Neural cell (in vitro differentiated cells): ENCODE results near the gene NFYC. TPM values are rescaled to one million over a fixed set of nuclear protein-coding genes. Genes with fewer than 3 reads are reported as not detected.

ENCODE experiments used
- H2AFZ ChIP-seq: fragments of 200-600, 300-800 bp; sonication (generic), shearing (Covaris generic); 2 replicates; pipeline ENCODE4 v1.6.0; 2014; ENCODE audit warnings: low read depth, mild to moderate bottlenecking, antibody characterized with exemption, low read length, moderate library complexity
- H3F3A ChIP-seq: fragments of 200-600 bp; shearing (Covaris generic); 2 replicates; pipeline ENCODE4 v1.6.1; 2016; ENCODE audit warnings: mild to moderate bottlenecking, moderate library complexity, mixed read lengths, antibody characterized with exemption, low read length; ENCODE audit not compliant: insufficient read depth, poor library complexity, severe bottlenecking
- H3K27ac ChIP-seq: fragments of 200-600, 300-800 bp; sonication (generic), shearing (Covaris generic); 2 replicates; pipeline ENCODE4 v1.5.1; 2014; ENCODE audit warnings: mild to moderate bottlenecking, low read length, moderate library complexity
- H3K27me3 ChIP-seq: fragments of 300-800, 200-600 bp; sonication (generic), shearing (Covaris generic); 2 replicates; pipeline ENCODE4 v1.6.0; 2014; ENCODE audit warnings: mild to moderate bottlenecking, low read depth, low read length, moderate library complexity; ENCODE audit not compliant: insufficient read depth
- H3K36me3 ChIP-seq: fragments of 300-800, 200-600 bp; sonication (generic), shearing (Covaris generic); 2 replicates; pipeline ENCODE4 v1.5.1; 2014; ENCODE audit warnings: mild to moderate bottlenecking, antibody characterized with exemption, low read length, moderate library complexity; ENCODE audit not compliant: insufficient read depth
- H3K4me2 ChIP-seq: fragments of 300-800, 200-600 bp; sonication (generic), shearing (Covaris generic); 2 replicates; pipeline ENCODE4 v1.6.0; 2014; ENCODE audit warnings: mild to moderate bottlenecking, low read length
- H3K4me3 ChIP-seq: fragments of 300-800, 200-600 bp; sonication (generic), shearing (Covaris generic); 2 replicates; pipeline ENCODE4 v1.5.1; 2014; ENCODE audit warnings: mild to moderate bottlenecking, low read length, moderate library complexity
- H3K79me2 ChIP-seq: fragments of 200-600 bp; shearing (Covaris generic); replicated peaks from 2 replicates; pipeline ENCODE4 v1.6.0; 2014; ENCODE audit warnings: mild to moderate bottlenecking, low read length, moderate library complexity; ENCODE audit not compliant: insufficient read depth
- H3K9ac ChIP-seq: fragments of 300-800, 200-600 bp; sonication (generic), shearing (Covaris generic); 2 replicates; pipeline ENCODE4 v1.6.1; 2016; ENCODE audit warnings: mild to moderate bottlenecking, low read length, mixed read lengths
- H3K9me2 ChIP-seq: fragments of 200-600 bp; shearing (Covaris generic); 2 replicates; pipeline ENCODE4 v1.6.1; 2016; ENCODE audit warnings: mild to moderate bottlenecking, low read length, mixed read lengths; ENCODE audit not compliant: insufficient read depth
- H3K9me3 ChIP-seq: fragments of 200-600, 300-800 bp; sonication (generic), shearing (Covaris generic); 2 replicates; pipeline ENCODE4 v1.6.1; 2016; ENCODE audit warnings: mild to moderate bottlenecking, mixed run types, low read length, moderate library complexity, mixed read lengths
- H4K20me1 ChIP-seq: fragments of 200-600 bp; shearing (Covaris generic); 2 replicates; pipeline ENCODE4 v1.6.1; 2016; ENCODE audit warnings: mild to moderate bottlenecking, mixed run types; ENCODE audit not compliant: insufficient read depth
- CTCF ChIP-seq: fragments of 450-650 bp; IDR thresholded peaks from 2 replicates; pipeline ENCODE4 v1.5.1; 2014; ENCODE audit warnings: antibody characterized with exemption, mild to moderate bottlenecking, moderate library complexity; ENCODE audit not compliant: poor library complexity, severe bottlenecking
- EP300 ChIP-seq: fragments of 450-650 bp; conservative IDR thresholded peaks from 2 replicates; pipeline ENCODE4 v1.6.1; 2014; ENCODE audit warnings: antibody characterized with exemption, mild to moderate bottlenecking, moderate library complexity; ENCODE audit not compliant: poor library complexity, severe bottlenecking
- EZH2 ChIP-seq: fragments of 200-600, 300-800 bp; shearing (Covaris generic), sonication (generic); IDR thresholded peaks from 2 replicates; pipeline ENCODE4 v1.6.1; 2014; ENCODE audit warnings: antibody characterized with exemption, low read length, borderline replicate concordance, mild to moderate bottlenecking; ENCODE audit not compliant: insufficient read depth, poor library complexity, severe bottlenecking
- MXI1 ChIP-seq: fragments of 450-650 bp; conservative IDR thresholded peaks from 2 replicates; pipeline ENCODE4 v1.6.1; 2014; ENCODE audit warnings: antibody characterized with exemption, mild to moderate bottlenecking; ENCODE audit not compliant: poor library complexity, severe bottlenecking
- POLR2AphosphoS5 ChIP-seq: IDR thresholded peaks from 2 replicates; pipeline ENCODE4 v1.6.1; 2012
- RAD21 ChIP-seq: fragments of 450-650 bp; conservative IDR thresholded peaks from 2 replicates; pipeline ENCODE4 v1.6.1; 2014; ENCODE audit warnings: antibody characterized with exemption, mild to moderate bottlenecking, moderate library complexity
- REST ChIP-seq: IDR thresholded peaks from 2 replicates; pipeline ENCODE4 v1.6.1; 2012; ENCODE audit warnings: borderline replicate concordance
- SMC3 ChIP-seq: fragments of 450-650 bp; conservative IDR thresholded peaks from 2 replicates; pipeline ENCODE4 v1.6.1; 2014; ENCODE audit warnings: antibody characterized with exemption, mild to moderate bottlenecking, moderate library complexity; ENCODE audit not compliant: poor library complexity
- TAF1 ChIP-seq: IDR thresholded peaks from 2 replicates; pipeline ENCODE4 v1.6.1; 2012; ENCODE audit warnings: low read depth
- polyA plus RNA-seq: library from polyadenylated mRNA; depleted of rRNA; stranded (reverse); fragments of >200 nt; gene quantifications from 2 replicates; pipeline ENCODE4 v1.2.3, GENCODE V29; 2014

The NFYC gene
- polyA plus RNA-seq, 1 donor from 2014 or later, result 66.0 TPM

GRCh38 chr1:40662864-40663263 is 28.6 kb upstream of the NFYC start:
- no peaks in the 10 kb centered on the region for H3K9me3 ChIP-seq
- no peak overlapping the region for H3K4me3 ChIP-seq
- TF ChIP-seq EZH2 (no peak), TAF1 (no peak), SMC3 (no peak), RAD21 (no peak), CTCF (no peak), MXI1 (no peak), EP300 (no peak), REST (no peak), POLR2AphosphoS5 (no peak)
- no peak overlapping the region for H2AFZ ChIP-seq
- H3K9ac ChIP-seq, result no peak overlapping the region
- no peak overlapping the region for H3K4me2 ChIP-seq
- no peaks in the 10 kb centered on the region for H3F3A ChIP-seq
- H3K9me2 ChIP-seq, result no peaks in the 10 kb centered on the region
- H4K20me1 ChIP-seq, result no peaks in the 10 kb centered on the region
- H3K27ac ChIP-seq, result no peak overlapping the region
- no peaks in the 10 kb centered on the region for H3K79me2 ChIP-seq
- H3K36me3 ChIP-seq, result no peaks in the 10 kb centered on the region
- no peaks in the 10 kb centered on the region for H3K27me3 ChIP-seq

- H3K9me3 ChIP-seq, result no peaks in the 10 kb centered on the region
- TF ChIP-seq EZH2, result no peak
- TF ChIP-seq EP300, result no peak
- no peak for TF ChIP-seq CTCF
- no peak for TF ChIP-seq TAF1
- TF ChIP-seq SMC3, result no peak
- TF ChIP-seq RAD21, result no peak
- TF ChIP-seq POLR2AphosphoS5, result no peak
- no peak for TF ChIP-seq MXI1
- no peak for TF ChIP-seq REST
- H3K9me2 ChIP-seq, result no peaks in the 10 kb centered on the region
- H3F3A ChIP-seq, result no peaks in the 10 kb centered on the region
- no peaks in the 10 kb centered on the region for H4K20me1 ChIP-seq
- no peak overlapping the region for H3K9ac ChIP-seq
- H2AFZ ChIP-seq, result no peak overlapping the region
- H3K4me3 ChIP-seq, result no peak overlapping the region
- H3K27ac ChIP-seq, result no peak overlapping the region
- no peaks in the 10 kb centered on the region for H3K36me3 ChIP-seq
- H3K79me2 ChIP-seq, result no peaks in the 10 kb centered on the region
- no peak overlapping the region for H3K4me2 ChIP-seq
- H3K27me3 ChIP-seq, result no peaks in the 10 kb centered on the region
These were observed 28.0 kb upstream of the NFYC start for GRCh38 chr1:40663324-40664166.
